Measurements from ENCODE around the gene CYP26A1.

The CYP26A1 gene

GRCh38 chr10:93063144-93063976 is 10.3 kb upstream of the CYP26A1 start:
- no peak for TF ChIP-seq CTCF (IDR thresholded peaks at IDR 0.05; ENCODE audit: insufficient read depth, low read length, poor library complexity, severe bottlenecking)
- Histone ChIP-seq H3K36me3 (ENCODE audit: control insufficient read depth, insufficient read depth, low read length) (no peaks in the 10 kb centered on the region), H3K4me3 (replicated peaks; ENCODE audit: low read depth, low read length) (no peak overlapping the region), H3K27me3 (replicated peaks; ENCODE audit: control insufficient read depth, insufficient read depth, low read length) (peaks cover 4% of the 10 kb centered on the region)
- no peak for DNase-seq (ENCODE audit: extremely low read depth, insufficient read length)

- Histone ChIP-seq H3K27me3 (replicated peaks; ENCODE audit: control insufficient read depth, insufficient read depth, low read length) (peaks cover 4% of the 10 kb centered on the region), H3K36me3 (ENCODE audit: control insufficient read depth, insufficient read depth, low read length) (no peaks in the 10 kb centered on the region), H3K4me3 (replicated peaks; ENCODE audit: low read depth, low read length) (no peak overlapping the region)
- no peak for DNase-seq (ENCODE audit: extremely low read depth, insufficient read length)
- TF ChIP-seq CTCF (IDR thresholded peaks at IDR 0.05; ENCODE audit: insufficient read depth, low read length, poor library complexity, severe bottlenecking), result no peak
Measured at GRCh38 chr10:93063977-93064660, 9.6 kb upstream of the CYP26A1 start.

- DNase-seq (ENCODE audit: extremely low read depth, insufficient read length), result no peak
- Histone ChIP-seq H3K4me3 (replicated peaks; ENCODE audit: low read depth, low read length) (no peak overlapping the region), H3K27me3 (replicated peaks; ENCODE audit: control insufficient read depth, insufficient read depth, low read length) (peaks cover 6% of the 10 kb centered on the region), H3K36me3 (ENCODE audit: control insufficient read depth, insufficient read depth, low read length) (no peaks in the 10 kb centered on the region)
- TF ChIP-seq CTCF (IDR thresholded peaks at IDR 0.05; ENCODE audit: insufficient read depth, low read length, poor library complexity, severe bottlenecking), result no peak
Measured at GRCh38 chr10:93064874-93065660, 8.6 kb upstream of the CYP26A1 start.

GRCh38 chr10:93065675-93066543 is 7.8 kb upstream of the CYP26A1 start:
- Histone ChIP-seq H3K36me3 (ENCODE audit: control insufficient read depth, insufficient read depth, low read length) (no peaks in the 10 kb centered on the region), H3K4me3 (replicated peaks; ENCODE audit: low read depth, low read length) (no peak overlapping the region), H3K27me3 (replicated peaks; ENCODE audit: control insufficient read depth, insufficient read depth, low read length) (peaks cover 6% of the 10 kb centered on the region)

More at GRCh38 chr10:93065675-93066543, 7.8 kb upstream of the CYP26A1 start:
- no peak for DNase-seq (ENCODE audit: extremely low read depth, insufficient read length)
- TF ChIP-seq CTCF (IDR thresholded peaks at IDR 0.05; ENCODE audit: insufficient read depth, low read length, poor library complexity, severe bottlenecking), result no peak

All from GM06990 (cell line).